Spleen (tissue), 11 donors: ENCODE measurements around the gene NFIB. TPM values are rescaled to one million over a fixed set of nuclear protein-coding genes. Genes with fewer than 3 reads are reported as not detected.

Experiments
- DNase-seq: peaks from one replicate; pipeline ENCODE4 v3.0.0-alpha.2; 2020
- H3K27ac ChIP-seq, 8 donors: fragments of 200-600 bp; sonication (generic) in 7 of 8; 1 replicate in 4 of 8; 2 replicates in 4 of 8; pipeline versions ENCODE4 v1.5.0 to v1.8.0; 2016 to 2021; ENCODE audit warnings: inconsistent platforms in 4 of 8, mild to moderate bottlenecking in 4 of 8, moderate library complexity in 1 of 8
- H3K27me3 ChIP-seq, 7 donors: fragments of 200-600 bp; sonication (generic) in 6 of 7; replicated peaks in 1 of 7; 1 replicate in 4 of 7; 2 replicates in 3 of 7; pipeline versions ENCODE4 v1.5.0 to v1.8.0; 2016 to 2021; ENCODE audit warnings: inconsistent platforms in 3 of 7, mild to moderate bottlenecking in 1 of 7
- H3K36me3 ChIP-seq, 6 donors: fragments of 200-600 bp; sonication (generic) in 5 of 6; 1 replicate in 4 of 6; 2 replicates in 2 of 6; pipeline versions ENCODE4 v1.5.0 to v1.8.0; 2016 to 2021; ENCODE audit warnings: inconsistent platforms in 2 of 6
- H3K4me1 ChIP-seq, 6 donors: fragments of 200-600 bp; sonication (generic) in 5 of 6; 1 replicate in 3 of 6; 2 replicates in 3 of 6; pipeline versions ENCODE4 v1.5.0 to v1.8.0; 2016 to 2021; ENCODE audit warnings: inconsistent platforms in 3 of 6
- H3K4me3 ChIP-seq, 8 donors: fragments of 200-600 bp; sonication (generic) in 7 of 8; 1 replicate in 4 of 8; 2 replicates in 4 of 8; pipeline versions ENCODE4 v1.5.0 to v1.8.0; 2016 to 2021; ENCODE audit warnings: inconsistent platforms in 4 of 8, mild to moderate bottlenecking in 4 of 8, moderate library complexity in 2 of 8
- H3K9me3 ChIP-seq, 8 donors: fragments of 200-600 bp; sonication (generic) in 7 of 8; 1 replicate in 4 of 8; 2 replicates in 4 of 8; pipeline versions ENCODE4 v1.5.0 to v1.8.0; 2016 to 2021; ENCODE audit warnings: inconsistent platforms in 4 of 8
- CTCF ChIP-seq, 11 experiments: fragments of 200-600 bp in 7 of 11; fragments of 450-650 bp in 4 of 11; sonication (generic) in 4 of 11; IDR thresholded peaks in 8 of 11; conservative IDR thresholded peaks in 3 of 11; 1 replicate in 7 of 11; 2 replicates in 4 of 11; pipeline versions ENCODE4 v1.4.0 to v1.8.0; 2016 to 2021; ENCODE audit warnings: antibody characterized with exemption in 11 of 11, inconsistent platforms in 4 of 11, mild to moderate bottlenecking in 1 of 11
- POLR2A ChIP-seq, 3 donors: fragments of 450-650 bp; IDR thresholded peaks; one replicate each; pipeline ENCODE4 v1.5.1; 2017; ENCODE audit warnings: antibody characterized with exemption in 3 of 3, mild to moderate bottlenecking in 1 of 3
- POLR2AphosphoS5 ChIP-seq, 3 donors: sonication (generic); formaldehyde crosslinking; IDR thresholded peaks; one replicate each; pipeline ENCODE4 v1.5.1; 2017; ENCODE audit warnings: antibody characterized with exemption in 3 of 3
- WGBS, 5 donors: extraction: QIAGEN DNeasy Blood & Tissue Kit in 3 of 5; methylation state at CpG; one replicate each; pipeline versions ENCODE4 v1.1.5 to v1.1.7; 2013 to 2018; 5-methylcytosine and 5-hydroxymethylcytosine counted together
- intact Hi-C: fragments of 100-400 bp; cut with DNase I; formaldehyde crosslinking; loops from one replicate; pipeline ENCODE4 v1.15.0; 2023; ENCODE audit warnings: low total_unique reads
- polyA plus RNA-seq, 3 donors: library from polyadenylated mRNA; stranded (reverse); fragments of 200-250 nt; gene quantifications; one replicate each; pipeline ENCODE4 v1.2.1, GENCODE V29; 2013
- total RNA-seq, 7 donors: library from RNA; depleted of rRNA in 3 of 7; stranded (reverse); fragments of >200 nt in 3 of 7; fragmentation: NEBNext Ultra II Directional in 4 of 7; extraction: Animal tissue kit (Norgen Biotek cat#: 25700) in 4 of 7; gene quantifications; one replicate each; pipeline versions ENCODE4 v1.1.0 to v1.2.1, GENCODE V29; 2016 to 2021
- donor health status: healthy with polysubstance abuse.
- donor health status: DM: no; HTN: no; CAD: no; lungs with moderate emphysema.
- donor health status: DM: no; HTN: no; CAD: no.
- donor health status: Bipolar disorder and iron deficiency.
- donor health status: healthy.
- donor health status: DM: no; HTN: no; CAD: no.
- donor health status: DM: yes; HTN: yes; CAD: no.

Gene NFIB
- total and polyA plus RNA-seq, 10 donors, result 3.6 to 96.8 (median 48.4) TPM

- H3K4me1 ChIP-seq, result peaks cover 0 to 4% (median 0%) of the 10 kb centered on the region in 6 donors
- WGBS, 5 donors, result 88 to 92% (median 91%) methylated on average over 1 of the region's 1 CpG
- no peak overlapping the region for H3K27ac ChIP-seq
- no peaks in the 10 kb centered on the region for H3K27me3 ChIP-seq
- intact Hi-C loops, result no loop called here
- no peak overlapping the region for H3K4me3 ChIP-seq
- TF ChIP-seq POLR2AphosphoS5 (IDR thresholded peaks at IDR 0.05) (no peak), CTCF (IDR thresholded peaks at IDR 0.05 in 8 of 11, conservative IDR thresholded peaks at IDR 0.05 in 3 of 11) (no peak), POLR2A (IDR thresholded peaks at IDR 0.05) (no peak)
- no peak for DNase-seq
- no peaks in the 10 kb centered on the region for H3K36me3 ChIP-seq
- H3K9me3 ChIP-seq, result no peaks in the 10 kb centered on the region
Measured at GRCh38 chr9:14216612-14217194, 97.2 kb downstream of the NFIB start.

GRCh38 chr9:14215614-14216013, 98.3 kb downstream of the NFIB start:
- no peaks in the 10 kb centered on the region for H3K4me1 ChIP-seq
- DNase-seq, result no peak
- no peaks in the 10 kb centered on the region for H3K36me3 ChIP-seq
- no peaks in the 10 kb centered on the region for H3K27me3 ChIP-seq
- H3K27ac ChIP-seq, result no peak overlapping the region
- TF ChIP-seq CTCF (IDR thresholded peaks at IDR 0.05 in 8 of 11, conservative IDR thresholded peaks at IDR 0.05 in 3 of 11), result no peak
- TF ChIP-seq POLR2A (IDR thresholded peaks at IDR 0.05), result no peak
- TF ChIP-seq POLR2AphosphoS5 (IDR thresholded peaks at IDR 0.05), result no peak
- H3K9me3 ChIP-seq, result no peaks in the 10 kb centered on the region
- no peak overlapping the region for H3K4me3 ChIP-seq
- intact Hi-C loops, result no loop called here
- 91 to 98% (median 94%) methylated on average over 1 of the region's 1 CpG for WGBS, 5 donors

GRCh38 chr9:14214693-14215092, 99.2 kb downstream of the NFIB start:
- Histone ChIP-seq H3K27me3 (no peaks in the 10 kb centered on the region), H3K4me1 (no peaks in the 10 kb centered on the region), H3K4me3 (no peak overlapping the region), H3K9me3 (no peaks in the 10 kb centered on the region), H3K27ac (no peak overlapping the region), H3K36me3 (no peaks in the 10 kb centered on the region)
- DNase-seq, result no peak
- intact Hi-C loops, result no loop called here
- WGBS, 5 donors, result 60 to 73% (median 61%) methylated on average over 2 of the region's 2 CpGs
- TF ChIP-seq POLR2A (IDR thresholded peaks at IDR 0.05) (no peak), CTCF (IDR thresholded peaks at IDR 0.05 in 8 of 11, conservative IDR thresholded peaks at IDR 0.05 in 3 of 11) (no peak), POLR2AphosphoS5 (IDR thresholded peaks at IDR 0.05) (no peak)

- H3K4me1 ChIP-seq, result no peaks in the 10 kb centered on the region
- TF ChIP-seq POLR2A (IDR thresholded peaks at IDR 0.05) (no peak), POLR2AphosphoS5 (IDR thresholded peaks at IDR 0.05) (no peak), CTCF (IDR thresholded peaks at IDR 0.05 in 8 of 11, conservative IDR thresholded peaks at IDR 0.05 in 3 of 11) (no peak)
- 37 to 59% (median 57%) methylated on average over 3 of the region's 3 CpGs for WGBS, 5 donors
- no peaks in the 10 kb centered on the region for H3K27me3 ChIP-seq
- intact Hi-C loops, result no loop called here
- no peak overlapping the region for H3K4me3 ChIP-seq
- peak overlapping the region in 1 of 8 donors; percentile 1 for H3K27ac ChIP-seq
- no peaks in the 10 kb centered on the region for H3K36me3 ChIP-seq
- no peaks in the 10 kb centered on the region for H3K9me3 ChIP-seq
- no peak for DNase-seq
Measured at GRCh38 chr9:14214065-14214684, 99.8 kb downstream of the NFIB start.
